Mesodermal cell (in vitro differentiated cells): ENCODE data around the gene HBS1L.

Source experiments
- H3K27ac ChIP-seq: 2 replicates; pipeline ENCODE4 v1.7.0; 2013; ENCODE audit warnings: mild to moderate bottlenecking, low read depth, low read length, moderate library complexity; ENCODE audit not compliant: severe bottlenecking
- H3K36me3 ChIP-seq: 2 replicates; pipeline ENCODE4 v1.7.1; 2013; ENCODE audit warnings: mild to moderate bottlenecking, low read length, moderate library complexity; ENCODE audit not compliant: control insufficient read depth, insufficient read depth
- H3K4me1 ChIP-seq: one replicate; pipeline ENCODE4 v1.7.1; 2013; ENCODE audit warnings: mild to moderate bottlenecking, low read length; ENCODE audit not compliant: insufficient read depth, control insufficient read depth, poor library complexity, severe bottlenecking
- H3K4me3 ChIP-seq: 2 replicates; pipeline ENCODE4 v1.7.0; 2013; ENCODE audit warnings: low read length, control low read depth, mild to moderate bottlenecking; ENCODE audit not compliant: insufficient read depth, poor library complexity, severe bottlenecking; ENCODE audit errors: extremely low read depth
- H3K9me3 ChIP-seq: 2 replicates; pipeline ENCODE4 v1.7.1; 2013; ENCODE audit warnings: mild to moderate bottlenecking, low read length, moderate library complexity; ENCODE audit not compliant: control insufficient read depth
- WGBS, 2 experiments: methylation state at CpG; one replicate each; pipeline ENCODE4 v1.1.5; 2013; ENCODE audit warnings: missing lambda C conversion rate in 2 of 2; ENCODE audit not compliant: insufficient coverage in 2 of 2; 5-methylcytosine and 5-hydroxymethylcytosine counted together

Gene HBS1L

DNA sequence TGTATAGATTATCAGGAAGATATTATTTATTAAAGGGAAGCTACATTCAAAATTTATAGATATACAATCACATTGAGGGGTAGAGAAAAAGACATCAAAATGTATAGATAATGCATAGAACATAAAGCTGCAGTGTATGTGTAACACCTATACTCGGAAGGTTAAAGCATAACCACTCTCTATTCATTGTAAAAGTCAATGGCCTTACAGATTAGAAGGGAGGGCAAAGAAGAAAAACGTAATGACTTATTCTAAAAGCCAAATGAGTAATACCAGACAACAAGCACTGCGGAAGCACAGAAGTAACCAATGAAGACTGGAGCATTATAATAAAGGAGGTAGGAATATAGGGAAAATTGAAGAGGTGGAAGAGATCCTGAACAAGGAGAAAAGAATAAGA is 11.3 kb downstream of the HBS1L start:
- Histone ChIP-seq H3K9me3 (no peaks in the 10 kb centered on the region), H3K4me3 (no peak overlapping the region), H3K4me1 (peaks cover 4% of the 10 kb centered on the region), H3K27ac (no peak overlapping the region), H3K36me3 (peaks cover 33% of the 10 kb centered on the region)
- 100% methylated on average over 1 to 2 of the region's 3 CpGs for WGBS, 2 experiments

- Histone ChIP-seq H3K27ac (no peak overlapping the region), H3K4me1 (no peaks in the 10 kb centered on the region), H3K4me3 (no peak overlapping the region), H3K9me3 (no peaks in the 10 kb centered on the region), H3K36me3 (peaks cover 42% of the 10 kb centered on the region)
- WGBS, 2 experiments = 100% methylated on average over 1 of the region's 2 CpGs; no CpG with 5 or more reads in 1 of the 2 experiments
Measured at GRCh38 chr6:135038335-135038734, 16.3 kb downstream of the HBS1L start.

DNA sequence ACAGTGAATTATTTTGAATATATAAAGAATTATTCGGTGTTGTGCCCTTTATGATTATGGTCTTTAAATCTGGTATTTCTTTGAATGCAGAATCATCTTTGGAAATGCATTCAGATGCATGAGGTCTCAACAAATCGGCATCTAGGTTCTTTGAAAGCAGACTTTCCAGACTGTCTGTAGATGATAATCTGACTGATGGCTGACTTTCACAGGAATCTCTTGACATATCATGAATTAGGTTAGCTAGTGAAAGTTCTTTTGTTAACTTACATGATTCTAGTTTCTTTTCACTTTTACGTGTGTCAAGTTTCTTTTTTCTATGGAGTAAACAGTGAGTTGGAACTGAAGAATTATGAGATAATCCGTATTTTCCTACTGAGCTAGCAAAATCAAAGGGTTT is 17.1 kb downstream of the HBS1L start:
- Histone ChIP-seq H3K9me3 (no peaks in the 10 kb centered on the region), H3K27ac (no peak overlapping the region), H3K4me1 (no peaks in the 10 kb centered on the region), H3K36me3 (peaks cover 42% of the 10 kb centered on the region), H3K4me3 (no peak overlapping the region)
- 100% methylated on average over 2 to 3 of the region's 4 CpGs for WGBS, 2 experiments

- Histone ChIP-seq H3K4me3 (no peak overlapping the region), H3K9me3 (no peaks in the 10 kb centered on the region), H3K27ac (no peak overlapping the region), H3K36me3 (peaks cover 41% of the 10 kb centered on the region), H3K4me1 (no peaks in the 10 kb centered on the region)
- WGBS, 2 experiments = 94 to 95% methylated on average over 3 to 4 of the region's 5 CpGs
Measured at GRCh38 chr6:135036731-135037420, 17.7 kb downstream of the HBS1L start.

DNA sequence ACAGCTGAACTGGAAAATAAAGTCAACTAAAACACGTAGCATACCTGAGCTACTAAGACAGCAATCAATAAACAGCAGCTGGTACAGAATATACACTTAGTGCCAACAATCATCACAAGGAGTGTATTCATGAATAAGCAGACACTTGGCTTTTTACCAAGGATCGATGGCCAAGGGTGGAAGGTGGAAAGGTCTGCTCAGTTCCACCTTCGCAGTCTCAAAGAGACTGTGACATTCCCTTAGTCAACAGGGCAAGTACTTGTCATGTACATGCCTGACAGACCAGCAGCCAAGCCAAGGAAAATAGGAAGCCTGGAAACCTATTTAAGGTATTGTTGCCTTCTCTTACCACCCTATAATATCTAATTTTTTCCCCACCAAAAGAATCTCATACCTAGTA is 21.4 kb downstream of the HBS1L start:
- Histone ChIP-seq H3K4me3 (no peak overlapping the region), H3K9me3 (no peaks in the 10 kb centered on the region), H3K4me1 (no peaks in the 10 kb centered on the region), H3K27ac (no peak overlapping the region), H3K36me3 (peaks cover 37% of the 10 kb centered on the region)
- WGBS, 2 experiments = 96 to 100% methylated on average over 2 to 3 of the region's 3 CpGs

GRCh38 chr6:135030532-135031178 is 24.0 kb downstream of the HBS1L start:
- peaks cover 21% of the 10 kb centered on the region for H3K36me3 ChIP-seq
- no peaks in the 10 kb centered on the region for H3K4me1 ChIP-seq
- WGBS, 2 experiments = 90 to 100% methylated on average over 1 to 2 of the region's 5 CpGs
- H3K4me3 ChIP-seq = no peak overlapping the region
- no peak overlapping the region for H3K27ac ChIP-seq
- no peaks in the 10 kb centered on the region for H3K9me3 ChIP-seq

- Histone ChIP-seq H3K4me3 (no peak overlapping the region), H3K4me1 (no peaks in the 10 kb centered on the region), H3K27ac (no peak overlapping the region), H3K36me3 (peaks cover 21% of the 10 kb centered on the region), H3K9me3 (no peaks in the 10 kb centered on the region)
- WGBS, 2 experiments = 79 to 94% methylated on average over 2 of the region's 3 CpGs
Measured at GRCh38 chr6:135030056-135030473, 24.6 kb downstream of the HBS1L start.

DNA sequence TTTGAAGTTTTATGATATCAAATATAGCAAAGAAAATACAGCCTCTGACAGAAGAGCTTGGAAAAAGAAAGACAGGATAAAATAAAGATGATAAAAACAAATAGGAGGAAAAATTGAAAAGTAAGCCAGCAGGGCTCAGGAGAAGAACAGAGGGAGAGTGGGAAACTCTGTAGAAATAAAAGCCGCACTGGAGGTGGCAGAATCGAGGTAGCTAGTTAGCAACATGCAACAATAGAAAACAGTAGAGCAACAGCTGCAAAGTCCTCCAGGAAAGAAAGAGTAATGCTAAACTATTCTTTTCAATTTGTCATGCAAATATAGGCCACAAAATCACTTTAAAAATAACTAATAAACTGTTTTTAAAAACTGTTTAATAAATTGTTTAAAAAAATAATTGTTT is 28.8 kb downstream of the HBS1L start:
- Histone ChIP-seq H3K4me1 (no peaks in the 10 kb centered on the region), H3K36me3 (peaks cover 5% of the 10 kb centered on the region), H3K9me3 (no peaks in the 10 kb centered on the region), H3K27ac (no peak overlapping the region), H3K4me3 (no peak overlapping the region)
- 50% methylated on average over 2 of the region's 2 CpGs; no CpG with 5 or more reads in 1 of the 2 experiments for WGBS, 2 experiments

GRCh38 chr6:135025175-135025574 is 29.4 kb downstream of the HBS1L start:
- Histone ChIP-seq H3K4me3 (no peak overlapping the region), H3K9me3 (no peaks in the 10 kb centered on the region), H3K4me1 (no peaks in the 10 kb centered on the region), H3K27ac (no peak overlapping the region), H3K36me3 (peaks cover 3% of the 10 kb centered on the region)
- 100% methylated on average over 2 of the region's 2 CpGs; no CpG with 5 or more reads in 1 of the 2 experiments for WGBS, 2 experiments

GRCh38 chr6:135022050-135022697 is 32.4 kb downstream of the HBS1L start:
- Histone ChIP-seq H3K4me3 (no peak overlapping the region), H3K27ac (no peak overlapping the region), H3K4me1 (no peaks in the 10 kb centered on the region), H3K9me3 (no peaks in the 10 kb centered on the region), H3K36me3 (peaks cover 3% of the 10 kb centered on the region)
- 67% methylated on average over 1 of the region's 2 CpGs; no CpG with 5 or more reads in 1 of the 2 experiments for WGBS, 2 experiments
